Keratinocyte (primary cell): ENCODE data around the gene NLK. TPM values are rescaled to one million over a fixed set of nuclear protein-coding genes. Genes with fewer than 3 reads are reported as not detected.

Experiments used
- DNase-seq: peaks from one replicate; pipeline ENCODE4 v3.0.0-alpha.2; 2011; ENCODE audit warnings: low read depth, missing footprints, low spot score
- FAIRE-seq: peaks from 2 replicates; lab custom pipeline; 2011; peaks lifted over from hg19 to GRCh38; lab: Jason Lieb, UNC
- H2AFZ ChIP-seq: 2 replicates; pipeline ENCODE4 v1.6.0; 2012; ENCODE audit warnings: low read length, control low read depth, inconsistent platforms; ENCODE audit not compliant: control insufficient read depth
- H3K27ac ChIP-seq: 2 replicates; pipeline ENCODE4 v1.5.1; 2011; ENCODE audit warnings: low read length; ENCODE audit not compliant: control insufficient read depth, insufficient read depth
- H3K27me3 ChIP-seq: 3 replicates; pipeline ENCODE4 v1.6.0; 2011; ENCODE audit warnings: low read length; ENCODE audit not compliant: control insufficient read depth, insufficient read depth; ENCODE audit errors: extremely low read depth
- H3K36me3 ChIP-seq, 2 experiments: 2 replicates in 1 of 2; 3 replicates in 1 of 2; pipeline ENCODE4 v1.5.1; 2011; ENCODE audit warnings: low read length in 2 of 2, mild to moderate bottlenecking in 1 of 2; ENCODE audit not compliant: control insufficient read depth in 2 of 2, insufficient read depth in 2 of 2; ENCODE audit errors: extremely low read depth in 1 of 2
- H3K4me1 ChIP-seq: 3 replicates; pipeline ENCODE4 v1.5.1; 2011; ENCODE audit warnings: low read length; ENCODE audit not compliant: control insufficient read depth, insufficient read depth; ENCODE audit errors: extremely low read depth
- H3K4me2 ChIP-seq: 3 replicates; pipeline ENCODE4 v1.6.0; 2011; ENCODE audit warnings: low read depth, low read length; ENCODE audit not compliant: control insufficient read depth, insufficient read depth; ENCODE audit errors: extremely low read depth
- H3K4me3 ChIP-seq, 3 experiments: fragments of 200-600 bp in 1 of 3; sonication (generic) in 1 of 3; 2 replicates in 2 of 3; 3 replicates in 1 of 3; pipeline ENCODE4 v1.5.1; 2011 to 2016; ENCODE audit warnings: low read length in 3 of 3, mild to moderate bottlenecking in 3 of 3, control low read depth in 2 of 3, inconsistent platforms in 1 of 3, low read depth in 1 of 3, mixed read lengths in 1 of 3, mixed run types in 1 of 3, moderate library complexity in 1 of 3; ENCODE audit not compliant: control insufficient read depth in 2 of 3, insufficient read depth in 2 of 3; ENCODE audit errors: extremely low read depth in 1 of 3
- H3K79me2 ChIP-seq: 2 replicates; pipeline ENCODE4 v1.6.0; 2012; ENCODE audit warnings: low read length; ENCODE audit not compliant: control insufficient read depth, insufficient read depth
- H3K9ac ChIP-seq: 3 replicates; pipeline ENCODE4 v1.6.0; 2011; ENCODE audit warnings: low read length; ENCODE audit not compliant: control insufficient read depth, insufficient read depth; ENCODE audit errors: extremely low read depth
- H3K9me1 ChIP-seq: 3 replicates; pipeline ENCODE4 v1.6.0; 2011; ENCODE audit warnings: low read length; ENCODE audit not compliant: control insufficient read depth, insufficient read depth; ENCODE audit errors: extremely low read depth
- H3K9me3 ChIP-seq: 2 replicates; pipeline ENCODE4 v1.5.1; 2012; ENCODE audit warnings: low read depth, low read length; ENCODE audit not compliant: control insufficient read depth
- H4K20me1 ChIP-seq: 3 replicates; pipeline ENCODE4 v1.6.0; 2011; ENCODE audit warnings: low read length; ENCODE audit not compliant: control insufficient read depth, insufficient read depth; ENCODE audit errors: extremely low read depth
- EZH2 ChIP-seq: IDR thresholded peaks from one replicate; pipeline ENCODE4 v1.6.1; 2012; ENCODE audit warnings: inconsistent platforms, mild to moderate bottlenecking, low read length, moderate library complexity
- dilution Hi-C: fragments of 300-500 bp; cut with MboI; formaldehyde crosslinking; loops from one replicate; pipeline ENCODE4 v1.7.0; 2020; ENCODE audit warnings: low sequenced_read_pairs; ENCODE audit not compliant: extremely low pct_ligation_motif_present
- polyA plus RNA-seq, 5 experiments: library from polyadenylated mRNA; depleted of rRNA in 3 of 5; stranded (reverse) in 3 of 5; stranded (forward) in 1 of 5; unstranded in 1 of 5; fragments of >200 nt; gene quantifications; 1 replicate in 1 of 5; 2 replicates in 3 of 5; 3 replicates in 1 of 5; pipeline versions ENCODE4 v1.2.1 to v1.2.3, GENCODE V29; 2011 to 2012; ENCODE audit warnings: missing spikeins in 2 of 5, low read depth in 1 of 5, low replicate concordance in 1 of 5
- TF ChIP-seq, protein P1 (sequence below), 3 experiments: IDR thresholded peaks in 1 of 3; conservative IDR thresholded peaks in 1 of 3; optimal IDR thresholded peaks in 1 of 3; 2 replicates in 2 of 3; 3 replicates in 1 of 3; pipeline versions ENCODE3 to v1.5.1; 2011; ENCODE audit warnings: low read length in 3 of 3, mild to moderate bottlenecking in 3 of 3, moderate library complexity in 2 of 3, control low read depth in 1 of 3, inconsistent platforms in 1 of 3; ENCODE audit not compliant: insufficient read depth in 2 of 3; ENCODE audit errors: extremely low read depth in 1 of 3

Gene NLK
- polyA plus RNA-seq, 1 donor (not counting 4 experiments of a cell fraction or from before 2014, with no cell fraction given) = 20.9 TPM

- H3K4me3 ChIP-seq = no peak overlapping the region
- no peak for FAIRE-seq
- no peak for TF ChIP-seq EZH2
- TF ChIP-seq, protein P1, sequence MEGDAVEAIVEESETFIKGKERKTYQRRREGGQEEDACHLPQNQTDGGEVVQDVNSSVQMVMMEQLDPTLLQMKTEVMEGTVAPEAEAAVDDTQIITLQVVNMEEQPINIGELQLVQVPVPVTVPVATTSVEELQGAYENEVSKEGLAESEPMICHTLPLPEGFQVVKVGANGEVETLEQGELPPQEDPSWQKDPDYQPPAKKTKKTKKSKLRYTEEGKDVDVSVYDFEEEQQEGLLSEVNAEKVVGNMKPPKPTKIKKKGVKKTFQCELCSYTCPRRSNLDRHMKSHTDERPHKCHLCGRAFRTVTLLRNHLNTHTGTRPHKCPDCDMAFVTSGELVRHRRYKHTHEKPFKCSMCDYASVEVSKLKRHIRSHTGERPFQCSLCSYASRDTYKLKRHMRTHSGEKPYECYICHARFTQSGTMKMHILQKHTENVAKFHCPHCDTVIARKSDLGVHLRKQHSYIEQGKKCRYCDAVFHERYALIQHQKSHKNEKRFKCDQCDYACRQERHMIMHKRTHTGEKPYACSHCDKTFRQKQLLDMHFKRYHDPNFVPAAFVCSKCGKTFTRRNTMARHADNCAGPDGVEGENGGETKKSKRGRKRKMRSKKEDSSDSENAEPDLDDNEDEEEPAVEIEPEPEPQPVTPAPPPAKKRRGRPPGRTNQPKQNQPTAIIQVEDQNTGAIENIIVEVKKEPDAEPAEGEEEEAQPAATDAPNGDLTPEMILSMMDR (optimal IDR thresholded peaks at IDR 0.05 in 1 of 3, IDR thresholded peaks at IDR 0.05 in 1 of 3, conservative IDR thresholded peaks at IDR 0.05 in 1 of 3; ENCODE audit: extremely low read depth in 1 of 3, insufficient read depth in 2 of 3, low read length in 3 of 3) = no peak
- H3K9me1 ChIP-seq = no peaks in the 10 kb centered on the region
- no peak overlapping the region for H3K27ac ChIP-seq
- no peak for DNase-seq
- H3K36me3 ChIP-seq = peaks cover 2 to 15% of the 10 kb centered on the region in 2 experiments
- H2AFZ ChIP-seq = no peak overlapping the region
- H3K27me3 ChIP-seq = no peaks in the 10 kb centered on the region
- no peaks in the 10 kb centered on the region for H3K9me3 ChIP-seq
- no peak overlapping the region for H3K9ac ChIP-seq
- no peak overlapping the region for H3K4me2 ChIP-seq
- no peaks in the 10 kb centered on the region for H3K4me1 ChIP-seq
- dilution Hi-C loops = no loop called here
- no peaks in the 10 kb centered on the region for H4K20me1 ChIP-seq
- no peaks in the 10 kb centered on the region for H3K79me2 ChIP-seq
These were observed 134.9 kb downstream of the NLK start for GRCh38 chr17:28177351-28177750.

DNA sequence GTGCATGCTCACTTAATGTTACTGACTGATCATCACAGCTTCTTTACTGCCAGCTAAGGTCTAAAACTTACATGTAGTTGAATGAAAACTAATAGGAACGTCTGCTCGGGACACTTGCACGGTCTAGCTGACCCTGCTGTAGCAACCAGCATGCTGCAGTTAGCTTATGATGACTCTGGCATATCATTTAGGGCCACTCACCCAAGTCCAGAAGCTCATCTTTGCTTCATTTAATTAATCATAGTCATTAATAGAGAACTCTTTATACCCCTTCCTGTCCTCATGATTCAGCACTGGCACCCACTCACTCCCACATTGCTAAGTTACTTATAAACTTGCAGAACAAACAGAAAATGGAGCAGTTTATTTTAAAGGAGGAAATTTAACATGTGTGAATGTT is 136.3 kb downstream of the NLK start:
- no peak for TF ChIP-seq EZH2
- TF ChIP-seq, protein P1 (optimal IDR thresholded peaks at IDR 0.05 in 1 of 3, IDR thresholded peaks at IDR 0.05 in 1 of 3, conservative IDR thresholded peaks at IDR 0.05 in 1 of 3; ENCODE audit: extremely low read depth in 1 of 3, insufficient read depth in 2 of 3, low read length in 3 of 3) = no peak
- no peaks in the 10 kb centered on the region for H3K9me3 ChIP-seq
- H3K9ac ChIP-seq = no peak overlapping the region
- no peak for FAIRE-seq
- H3K9me1 ChIP-seq = no peaks in the 10 kb centered on the region
- no peak for DNase-seq
- H3K36me3 ChIP-seq = peaks cover 2 to 10% of the 10 kb centered on the region in 2 experiments
- dilution Hi-C loops = no loop called here
- no peak overlapping the region for H3K4me3 ChIP-seq
- no peaks in the 10 kb centered on the region for H3K79me2 ChIP-seq
- H3K27ac ChIP-seq = no peak overlapping the region
- H4K20me1 ChIP-seq = peaks cover under 1% of the 10 kb centered on the region
- H3K4me2 ChIP-seq = no peak overlapping the region
- no peaks in the 10 kb centered on the region for H3K27me3 ChIP-seq
- no peak overlapping the region for H2AFZ ChIP-seq
- no peaks in the 10 kb centered on the region for H3K4me1 ChIP-seq
